22Rv1 (cell line): Measurements from ENCODE around the gene SDK1.

Source experiments
- ZFX ChIP-seq: fragments of 450-650 bp; IDR thresholded peaks from 2 replicates; pipeline ENCODE4 v1.6.1; 2017; ENCODE audit warnings: antibody characterized with exemption, borderline replicate concordance
- TF ChIP-seq, protein P1 (sequence below): fragments of 450-650 bp; IDR thresholded peaks from 2 replicates; pipeline ENCODE4 v1.5.1; 2017; ENCODE audit warnings: mild to moderate bottlenecking

DNA sequence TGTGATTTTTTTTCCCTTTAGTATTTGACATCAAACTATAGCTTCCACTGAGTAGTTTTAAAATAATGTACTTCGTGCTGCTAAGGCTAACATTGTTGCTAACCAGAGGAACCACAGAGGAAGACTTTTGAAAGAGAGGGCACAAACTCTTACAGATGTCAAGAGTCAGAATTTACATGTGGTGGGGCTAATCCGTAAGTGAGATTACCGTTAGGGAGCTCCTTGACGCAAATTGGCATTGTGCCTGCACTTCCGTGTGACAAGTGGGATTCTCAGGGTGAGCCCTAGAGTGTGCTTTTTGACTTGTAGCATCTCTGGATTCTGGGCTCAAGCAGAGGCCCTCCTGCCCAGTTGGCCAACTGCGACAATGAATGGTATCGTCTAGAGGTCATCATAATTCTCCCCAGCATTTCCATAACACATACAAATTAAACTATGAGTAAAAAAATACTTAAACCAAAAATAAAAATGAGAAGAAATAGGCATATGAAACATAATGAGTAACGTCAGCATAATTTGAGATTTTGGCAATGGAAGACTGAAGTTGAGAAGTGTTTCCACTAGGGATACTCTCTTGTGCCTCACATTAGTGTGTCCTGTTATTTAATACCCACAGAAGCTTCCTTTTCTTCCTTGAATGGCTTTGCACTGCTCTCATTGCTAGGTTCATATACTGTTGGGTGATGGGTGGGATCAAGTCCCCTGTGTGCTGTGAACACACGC, 164.0 kb downstream of the SDK1 start:
- TF ChIP-seq, protein P1, sequence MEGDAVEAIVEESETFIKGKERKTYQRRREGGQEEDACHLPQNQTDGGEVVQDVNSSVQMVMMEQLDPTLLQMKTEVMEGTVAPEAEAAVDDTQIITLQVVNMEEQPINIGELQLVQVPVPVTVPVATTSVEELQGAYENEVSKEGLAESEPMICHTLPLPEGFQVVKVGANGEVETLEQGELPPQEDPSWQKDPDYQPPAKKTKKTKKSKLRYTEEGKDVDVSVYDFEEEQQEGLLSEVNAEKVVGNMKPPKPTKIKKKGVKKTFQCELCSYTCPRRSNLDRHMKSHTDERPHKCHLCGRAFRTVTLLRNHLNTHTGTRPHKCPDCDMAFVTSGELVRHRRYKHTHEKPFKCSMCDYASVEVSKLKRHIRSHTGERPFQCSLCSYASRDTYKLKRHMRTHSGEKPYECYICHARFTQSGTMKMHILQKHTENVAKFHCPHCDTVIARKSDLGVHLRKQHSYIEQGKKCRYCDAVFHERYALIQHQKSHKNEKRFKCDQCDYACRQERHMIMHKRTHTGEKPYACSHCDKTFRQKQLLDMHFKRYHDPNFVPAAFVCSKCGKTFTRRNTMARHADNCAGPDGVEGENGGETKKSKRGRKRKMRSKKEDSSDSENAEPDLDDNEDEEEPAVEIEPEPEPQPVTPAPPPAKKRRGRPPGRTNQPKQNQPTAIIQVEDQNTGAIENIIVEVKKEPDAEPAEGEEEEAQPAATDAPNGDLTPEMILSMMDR: no peak
- TF ChIP-seq ZFX: no peak
